MM.1S (cell line): ENCODE results near the gene ULK4.

ENCODE experiments used
- DNase-seq: peaks from one replicate; pipeline ENCODE4 v3.0.0-alpha.2; 2015
- H2AFZ ChIP-seq: fragments of 300-600 bp; sonication (generic); 2 replicates; pipeline ENCODE4 v1.6.0; 2016; ENCODE audit warnings: antibody characterized with exemption, low read length
- H3F3A ChIP-seq: fragments of 300-600 bp; sonication (generic); 2 replicates; pipeline ENCODE4 v1.6.1; 2016; ENCODE audit warnings: mild to moderate bottlenecking, antibody characterized with exemption, low read length, moderate library complexity, mixed read lengths; ENCODE audit not compliant: insufficient read depth
- H3K27ac ChIP-seq: fragments of 300-600 bp; sonication (generic); 2 replicates; pipeline ENCODE4 v1.5.1; 2016; ENCODE audit warnings: mild to moderate bottlenecking, low read length
- H3K27me3 ChIP-seq: fragments of 300-600 bp; sonication (generic); replicated peaks from 2 replicates; pipeline ENCODE4 v1.6.0; 2016; ENCODE audit warnings: low read length; ENCODE audit not compliant: insufficient read depth
- H3K36me3 ChIP-seq: fragments of 300-600 bp; sonication (generic); replicated peaks from 2 replicates; pipeline ENCODE4 v1.6.1; 2016; ENCODE audit warnings: mild to moderate bottlenecking, low read length, mixed read lengths; ENCODE audit not compliant: insufficient read depth
- H3K4me1 ChIP-seq: fragments of 300-600 bp; sonication (generic); 2 replicates; pipeline ENCODE4 v1.6.1; 2016; ENCODE audit warnings: low read length, mixed read lengths
- H3K4me2 ChIP-seq: fragments of 300-600 bp; sonication (generic); 2 replicates; pipeline ENCODE4 v1.6.0; 2016; ENCODE audit warnings: low read depth, low read length
- H3K4me3 ChIP-seq: fragments of 300-600 bp; sonication (generic); 2 replicates; pipeline ENCODE4 v1.5.1; 2016; ENCODE audit warnings: low read length, mixed read lengths
- H3K79me2 ChIP-seq: fragments of 300-600 bp; sonication (generic); 2 replicates; pipeline ENCODE4 v1.6.1; 2016; ENCODE audit warnings: mixed run types, low read length, mixed read lengths
- H3K9ac ChIP-seq: fragments of 300-600 bp; sonication (generic); 2 replicates; pipeline ENCODE4 v1.6.1; 2016; ENCODE audit warnings: low read length, mixed read lengths
- H3K9me2 ChIP-seq: fragments of 300-600 bp; sonication (generic); replicated peaks from 2 replicates; pipeline ENCODE4 v1.6.1; 2016; ENCODE audit warnings: mild to moderate bottlenecking, low read length, mixed read lengths; ENCODE audit not compliant: insufficient read depth
- H3K9me3 ChIP-seq: fragments of 300-600 bp; sonication (generic); replicated peaks from 2 replicates; pipeline ENCODE4 v1.6.1; 2016; ENCODE audit warnings: mild to moderate bottlenecking, low read length, mixed read lengths; ENCODE audit not compliant: insufficient read depth
- H4K20me1 ChIP-seq: fragments of 300-600 bp; sonication (generic); 2 replicates; pipeline ENCODE4 v1.6.1; 2016; ENCODE audit warnings: mild to moderate bottlenecking, low read length, moderate library complexity, mixed read lengths; ENCODE audit not compliant: insufficient read depth
- EZH2 ChIP-seq: fragments of 300-600 bp; sonication (generic); optimal IDR thresholded peaks from 2 replicates; pipeline ENCODE3; 2017; ENCODE audit warnings: low read depth, mild to moderate bottlenecking, antibody characterized with exemption, low read length, mixed read lengths
- EZH2phosphoT487 ChIP-seq: fragments of 300-600 bp; sonication (generic); IDR thresholded peaks from 2 replicates; pipeline ENCODE4 v1.6.1; 2018; ENCODE audit warnings: antibody characterized with exemption, low read length
- TF ChIP-seq, protein P1 (sequence below): fragments of 300-600 bp; sonication (generic); IDR thresholded peaks from 2 replicates; pipeline ENCODE4 v1.5.1; 2016; ENCODE audit warnings: antibody characterized with exemption, low read length, mixed read lengths

Gene ULK4

DNA sequence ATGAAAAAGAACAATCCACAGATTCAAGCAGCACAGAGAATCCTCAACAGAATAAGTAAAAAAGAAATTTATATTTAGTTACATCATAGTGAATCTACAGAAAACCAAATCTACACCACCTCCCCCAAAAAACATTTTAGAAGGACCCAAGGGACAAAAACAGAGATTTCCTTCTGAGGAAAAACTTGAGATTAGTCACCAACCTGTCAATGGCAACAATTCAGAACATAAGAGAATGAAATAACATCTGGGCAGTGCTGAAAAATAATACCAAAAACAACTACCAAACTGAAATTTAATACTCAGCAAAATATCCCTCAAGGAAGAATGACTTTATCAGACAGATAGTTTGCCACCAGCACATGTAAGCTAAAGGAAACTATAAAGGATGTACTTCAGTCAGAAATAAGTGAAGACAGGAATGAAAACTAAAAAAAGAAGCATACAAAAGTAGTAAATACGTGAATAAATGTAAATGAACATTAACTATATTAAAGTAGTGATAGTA lies 260.7 kb downstream of the ULK4 start:
- TF ChIP-seq EZH2 (no peak), EZH2phosphoT487 (no peak)
- TF ChIP-seq, protein P1, sequence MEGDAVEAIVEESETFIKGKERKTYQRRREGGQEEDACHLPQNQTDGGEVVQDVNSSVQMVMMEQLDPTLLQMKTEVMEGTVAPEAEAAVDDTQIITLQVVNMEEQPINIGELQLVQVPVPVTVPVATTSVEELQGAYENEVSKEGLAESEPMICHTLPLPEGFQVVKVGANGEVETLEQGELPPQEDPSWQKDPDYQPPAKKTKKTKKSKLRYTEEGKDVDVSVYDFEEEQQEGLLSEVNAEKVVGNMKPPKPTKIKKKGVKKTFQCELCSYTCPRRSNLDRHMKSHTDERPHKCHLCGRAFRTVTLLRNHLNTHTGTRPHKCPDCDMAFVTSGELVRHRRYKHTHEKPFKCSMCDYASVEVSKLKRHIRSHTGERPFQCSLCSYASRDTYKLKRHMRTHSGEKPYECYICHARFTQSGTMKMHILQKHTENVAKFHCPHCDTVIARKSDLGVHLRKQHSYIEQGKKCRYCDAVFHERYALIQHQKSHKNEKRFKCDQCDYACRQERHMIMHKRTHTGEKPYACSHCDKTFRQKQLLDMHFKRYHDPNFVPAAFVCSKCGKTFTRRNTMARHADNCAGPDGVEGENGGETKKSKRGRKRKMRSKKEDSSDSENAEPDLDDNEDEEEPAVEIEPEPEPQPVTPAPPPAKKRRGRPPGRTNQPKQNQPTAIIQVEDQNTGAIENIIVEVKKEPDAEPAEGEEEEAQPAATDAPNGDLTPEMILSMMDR, result no peak
- Histone ChIP-seq H4K20me1 (no peaks in the 10 kb centered on the region), H3K36me3 (no peaks in the 10 kb centered on the region), H3K9me2 (no peaks in the 10 kb centered on the region), H3K27ac (no peak overlapping the region), H2AFZ (no peak overlapping the region), H3F3A (no peaks in the 10 kb centered on the region), H3K4me3 (no peak overlapping the region), H3K9me3 (no peaks in the 10 kb centered on the region), H3K9ac (no peak overlapping the region), H3K79me2 (no peaks in the 10 kb centered on the region), H3K4me1 (no peaks in the 10 kb centered on the region), H3K4me2 (no peak overlapping the region), H3K27me3 (no peaks in the 10 kb centered on the region)
- DNase-seq, result no peak

DNA sequence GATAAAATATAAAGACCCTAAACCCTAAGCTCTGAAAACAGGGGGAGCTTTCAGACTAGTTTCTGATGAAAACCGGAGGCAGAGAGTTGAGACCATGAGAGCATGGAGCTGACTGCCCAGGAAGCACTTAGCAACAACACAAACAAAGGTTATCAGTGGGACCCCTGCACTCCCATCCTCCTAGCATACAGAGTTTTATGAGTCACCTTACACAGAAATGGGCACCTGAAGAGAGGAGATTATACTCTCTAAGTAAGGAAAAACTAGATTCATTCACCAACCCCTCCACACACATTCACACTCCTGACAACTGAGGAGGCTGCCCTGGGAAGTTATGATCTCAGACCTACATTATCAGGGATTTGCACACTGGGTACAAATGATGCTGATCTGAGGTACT lies 261.7 kb downstream of the ULK4 start:
- Histone ChIP-seq H2AFZ (no peak overlapping the region), H3F3A (no peaks in the 10 kb centered on the region), H3K9ac (no peak overlapping the region), H3K4me3 (no peak overlapping the region), H3K27ac (no peak overlapping the region), H3K4me1 (no peaks in the 10 kb centered on the region), H3K79me2 (no peaks in the 10 kb centered on the region), H4K20me1 (no peaks in the 10 kb centered on the region), H3K36me3 (no peaks in the 10 kb centered on the region), H3K4me2 (no peak overlapping the region), H3K27me3 (no peaks in the 10 kb centered on the region), H3K9me2 (no peaks in the 10 kb centered on the region), H3K9me3 (no peaks in the 10 kb centered on the region)
- DNase-seq, result no peak
- TF ChIP-seq, protein P1, result no peak
- no peak for TF ChIP-seq EZH2phosphoT487
- TF ChIP-seq EZH2, result no peak

DNA sequence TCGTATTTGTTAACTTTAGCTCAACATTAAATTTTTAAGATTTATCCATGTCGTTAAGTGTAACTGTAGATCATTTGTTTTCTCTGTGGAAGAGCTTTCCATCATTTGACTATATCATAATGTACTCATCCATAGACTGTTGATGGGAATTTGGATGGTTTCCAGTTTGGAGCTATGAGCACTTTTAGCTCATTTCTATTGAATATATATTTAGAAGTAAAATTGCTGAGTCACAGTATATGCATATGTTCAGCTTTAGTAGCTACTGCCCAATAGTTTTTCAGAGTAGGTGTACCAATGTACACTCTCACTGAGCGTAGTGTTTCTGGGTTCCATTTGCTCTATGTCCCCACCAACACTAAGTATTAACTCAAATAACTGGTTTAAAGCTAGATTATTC lies 263.0 kb downstream of the ULK4 start:
- H2AFZ ChIP-seq, result no peak overlapping the region
- no peaks in the 10 kb centered on the region for H4K20me1 ChIP-seq
- DNase-seq, result no peak
- H3K27ac ChIP-seq, result no peak overlapping the region
- no peak overlapping the region for H3K4me2 ChIP-seq
- H3K4me3 ChIP-seq, result no peak overlapping the region
- no peaks in the 10 kb centered on the region for H3K9me2 ChIP-seq
- no peaks in the 10 kb centered on the region for H3K4me1 ChIP-seq
- TF ChIP-seq, protein P1, result no peak
- no peak for TF ChIP-seq EZH2phosphoT487
- H3K36me3 ChIP-seq, result no peaks in the 10 kb centered on the region
- H3K9me3 ChIP-seq, result no peaks in the 10 kb centered on the region
- H3F3A ChIP-seq, result no peaks in the 10 kb centered on the region
- no peaks in the 10 kb centered on the region for H3K27me3 ChIP-seq
- H3K79me2 ChIP-seq, result no peaks in the 10 kb centered on the region
- H3K9ac ChIP-seq, result no peak overlapping the region
